ENCODE results near the gene CRACR2B. TPM values are rescaled to one million over a fixed set of nuclear protein-coding genes. Genes with fewer than 3 reads are reported as not detected.

Gene CRACR2B
- total RNA-seq, 4 donors from 2014 or later, result 82.7 to 373 (median 210) TPM

- WGBS, 2 donors (ENCODE audit: low coverage in 1 of 2), result 0% methylated on average over 39 of the region's 53 CpGs; no CpG with 5 or more reads in 1 of the 2 donors
- peaks cover 21 to 73% (median 50%) of the 10 kb centered on the region in 4 donors for H3K4me1 ChIP-seq
- DNase-seq, result no peak
- H3K27ac ChIP-seq, result peak overlapping the region; percentile 88 to 94 (median 90)
- TF ChIP-seq POLR2A (IDR thresholded peaks at IDR 0.05) (no peak), POLR2AphosphoS5 (IDR thresholded peaks at IDR 0.05) (no peak), EP300 (IDR thresholded peaks at IDR 0.05; ENCODE audit: low read depth) (no peak)
- TF ChIP-seq, protein P1, sequence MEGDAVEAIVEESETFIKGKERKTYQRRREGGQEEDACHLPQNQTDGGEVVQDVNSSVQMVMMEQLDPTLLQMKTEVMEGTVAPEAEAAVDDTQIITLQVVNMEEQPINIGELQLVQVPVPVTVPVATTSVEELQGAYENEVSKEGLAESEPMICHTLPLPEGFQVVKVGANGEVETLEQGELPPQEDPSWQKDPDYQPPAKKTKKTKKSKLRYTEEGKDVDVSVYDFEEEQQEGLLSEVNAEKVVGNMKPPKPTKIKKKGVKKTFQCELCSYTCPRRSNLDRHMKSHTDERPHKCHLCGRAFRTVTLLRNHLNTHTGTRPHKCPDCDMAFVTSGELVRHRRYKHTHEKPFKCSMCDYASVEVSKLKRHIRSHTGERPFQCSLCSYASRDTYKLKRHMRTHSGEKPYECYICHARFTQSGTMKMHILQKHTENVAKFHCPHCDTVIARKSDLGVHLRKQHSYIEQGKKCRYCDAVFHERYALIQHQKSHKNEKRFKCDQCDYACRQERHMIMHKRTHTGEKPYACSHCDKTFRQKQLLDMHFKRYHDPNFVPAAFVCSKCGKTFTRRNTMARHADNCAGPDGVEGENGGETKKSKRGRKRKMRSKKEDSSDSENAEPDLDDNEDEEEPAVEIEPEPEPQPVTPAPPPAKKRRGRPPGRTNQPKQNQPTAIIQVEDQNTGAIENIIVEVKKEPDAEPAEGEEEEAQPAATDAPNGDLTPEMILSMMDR (IDR thresholded peaks at IDR 0.05), result peak in 1 of 5 experiments; percentile 16
- H3K4me3 ChIP-seq, result peak overlapping the region; percentile 62 to 98 (median 83)
- H3K9me3 ChIP-seq, result no peaks in the 10 kb centered on the region
- peaks cover 0 to 8% (median 3%) of the 10 kb centered on the region in 4 donors for H3K36me3 ChIP-seq
- in situ Hi-C loops (cut with MboI; ENCODE audit: low pct_ligation_motif_present in 1 of 4, low pct_unique_long_range_greater_than_20kb in 1 of 4, low sequenced_read_pairs in 3 of 4) (no loop called here), intact Hi-C loops (cut with DNase I; ENCODE audit: low total_unique reads) (loop anchor here (5.0 kb wide), 1 partner anchor 1919 kb away; no protein-coding TSS in a partner anchor)
- peaks cover 18% of the 10 kb centered on the region for H3K27me3 ChIP-seq
Observed at GRCh38 chr11:843086-843734, 15.5 kb downstream of the CRACR2B start.

GRCh38 chr11:843818-844692 lies 16.3 kb downstream of the CRACR2B start:
- in situ Hi-C loops (cut with MboI; ENCODE audit: low pct_ligation_motif_present in 1 of 4, low pct_unique_long_range_greater_than_20kb in 1 of 4, low sequenced_read_pairs in 3 of 4) (no loop called here), intact Hi-C loops (cut with DNase I; ENCODE audit: low total_unique reads) (loop anchor here (5.0 kb wide), 1 partner anchor 1918 kb away; no protein-coding TSS in a partner anchor)
- Histone ChIP-seq H3K27ac (peak overlapping the region; percentile 88 to 94 (median 90)), H3K4me1 (peaks cover 27 to 73% (median 49%) of the 10 kb centered on the region in 4 donors), H3K4me3 (peak overlapping the region; percentile 62 to 98 (median 83)), H3K27me3 (peaks cover 27% of the 10 kb centered on the region), H3K36me3 (peaks cover 0 to 8% (median 3%) of the 10 kb centered on the region in 4 donors), H3K9me3 (no peaks in the 10 kb centered on the region)
- TF ChIP-seq, protein P1 (IDR thresholded peaks at IDR 0.05), result no peak
- TF ChIP-seq POLR2A (IDR thresholded peaks at IDR 0.05) (peak; percentile 55), EP300 (IDR thresholded peaks at IDR 0.05; ENCODE audit: low read depth) (peak; percentile 69), POLR2AphosphoS5 (IDR thresholded peaks at IDR 0.05) (peak; percentile 82 to 84 (median 83))
- WGBS, 2 donors (ENCODE audit: low coverage in 1 of 2), result 7% methylated on average over 20 of the region's 25 CpGs; no CpG with 5 or more reads in 1 of the 2 donors
- peak; percentile 83 for DNase-seq

GRCh38 chr11:844693-845644 lies 17.2 kb downstream of the CRACR2B start:
- Histone ChIP-seq H3K27ac (peak overlapping the region; percentile 88 to 94 (median 90)), H3K4me3 (peak overlapping the region; percentile 27 to 98 (median 83)), H3K27me3 (peaks cover 33% of the 10 kb centered on the region), H3K36me3 (peaks cover 0 to 1% (median 0%) of the 10 kb centered on the region in 4 donors), H3K9me3 (no peaks in the 10 kb centered on the region), H3K4me1 (peaks cover 30 to 70% (median 52%) of the 10 kb centered on the region in 4 donors)
- DNase-seq, result peak; percentile 79
- 45% methylated on average over 18 of the region's 31 CpGs; no CpG with 5 or more reads in 1 of the 2 donors for WGBS, 2 donors (ENCODE audit: low coverage in 1 of 2)
- intact Hi-C loops (cut with DNase I; ENCODE audit: low total_unique reads), result loop anchor here (5.0 kb wide), 1 partner anchor 1917 kb away; no protein-coding TSS in a partner anchor
- in situ Hi-C loops (cut with MboI; ENCODE audit: low pct_ligation_motif_present in 1 of 4, low pct_unique_long_range_greater_than_20kb in 1 of 4, low sequenced_read_pairs in 3 of 4), result no loop called here
- no peak for TF ChIP-seq EP300 (IDR thresholded peaks at IDR 0.05; ENCODE audit: low read depth)
- TF ChIP-seq POLR2AphosphoS5 (IDR thresholded peaks at IDR 0.05), result peak; percentile 56 to 61 (median 57)
- TF ChIP-seq, protein P1 (IDR thresholded peaks at IDR 0.05), result no peak

All from transverse colon (tissue), 4 donors.